HG03442 (cell line): ENCODE measurements around the gene RPL36A.

ENCODE experiments used
- ATAC-seq: cut with Tn5 transposase; IDR thresholded peaks from one replicate; pipeline ENCODE4 v1.9.1; 2021; ENCODE audit warnings: mild to moderate bottlenecking, moderate library complexity; ENCODE audit not compliant: unreplicated experiment

Gene RPL36A

GRCh38 chrX:101430457-101431078, 39.8 kb downstream of the RPL36A start:
- ATAC-seq = peak; percentile 95

GRCh38 chrX:101442085-101442484, 51.3 kb downstream of the RPL36A start:
- no peak for ATAC-seq
